DOHH2 (cell line): ENCODE measurements around the gene USPL1.

Experiments used
- H3F3A ChIP-seq: fragments of 200-600 bp; sonication (generic), shearing (Covaris generic); 2 replicates; pipeline ENCODE4 v1.6.0; 2016; ENCODE audit warnings: antibody characterized with exemption, mild to moderate bottlenecking; ENCODE audit not compliant: control insufficient read depth, insufficient read depth
- H3K27ac ChIP-seq: fragments of 200-600 bp; sonication (generic); 2 replicates; pipeline ENCODE4 v1.5.1; 2014; ENCODE audit warnings: low read depth, mild to moderate bottlenecking, low read length, moderate library complexity
- H3K27me3 ChIP-seq: fragments of 200-600 bp; sonication (generic); 2 replicates; pipeline ENCODE4 v1.6.1; 2014; ENCODE audit warnings: mild to moderate bottlenecking, low read length, mixed read lengths; ENCODE audit not compliant: control insufficient read depth
- H3K36me3 ChIP-seq: fragments of 200-600 bp; sonication (generic); 2 replicates; pipeline ENCODE4 v1.6.1; 2014; ENCODE audit warnings: mild to moderate bottlenecking, low read length, moderate library complexity, mixed read lengths; ENCODE audit not compliant: control insufficient read depth
- H3K4me1 ChIP-seq: fragments of 200-600 bp; sonication (generic); 2 replicates; pipeline ENCODE4 v1.6.1; 2014; ENCODE audit warnings: mild to moderate bottlenecking, low read length, mixed read lengths; ENCODE audit not compliant: control insufficient read depth
- H3K4me2 ChIP-seq: fragments of 200-600 bp; sonication (generic); 2 replicates; pipeline ENCODE4 v1.6.0; 2014; ENCODE audit warnings: mild to moderate bottlenecking, low read length, moderate library complexity
- H3K4me3 ChIP-seq: fragments of 200-600 bp; sonication (generic); 2 replicates; pipeline ENCODE4 v1.5.1; 2014; ENCODE audit warnings: mild to moderate bottlenecking, low read length, mixed read lengths
- H3K79me2 ChIP-seq: fragments of 200-600 bp; sonication (generic); 2 replicates; pipeline ENCODE4 v1.6.1; 2014; ENCODE audit warnings: mild to moderate bottlenecking, low read length, mixed read lengths; ENCODE audit not compliant: control insufficient read depth
- H3K9me2 ChIP-seq: fragments of 200-600 bp; sonication (generic); replicated peaks from 2 replicates; pipeline ENCODE4 v1.6.1; 2014; ENCODE audit warnings: mild to moderate bottlenecking, low read length, mixed read lengths; ENCODE audit not compliant: control insufficient read depth
- H3K9me3 ChIP-seq: fragments of 200-600 bp; sonication (generic); 2 replicates; pipeline ENCODE4 v1.6.1; 2014; ENCODE audit warnings: antibody characterized with exemption, low read length, mixed read lengths; ENCODE audit not compliant: control insufficient read depth, insufficient read depth
- H4K20me1 ChIP-seq: fragments of 200-600 bp; sonication (generic); 2 replicates; pipeline ENCODE4 v1.6.0; 2014; ENCODE audit warnings: low read depth, mild to moderate bottlenecking, antibody characterized with exemption, low read length, moderate library complexity; ENCODE audit not compliant: control insufficient read depth, insufficient read depth
- EZH2phosphoT487 ChIP-seq: fragments of 200-600 bp; sonication (generic); IDR thresholded peaks from 2 replicates; pipeline ENCODE4 v1.6.1; 2017; ENCODE audit warnings: borderline replicate concordance, mild to moderate bottlenecking, antibody characterized with exemption, low read length, moderate library complexity, mixed read lengths
- TF ChIP-seq, protein P1 (sequence below): fragments of 200-600 bp; sonication (generic); IDR thresholded peaks from one replicate; pipeline ENCODE4 v1.5.1; 2014; ENCODE audit warnings: antibody characterized with exemption, mild to moderate bottlenecking, low read depth, low read length; ENCODE audit not compliant: poor library complexity, severe bottlenecking

Gene USPL1

DNA sequence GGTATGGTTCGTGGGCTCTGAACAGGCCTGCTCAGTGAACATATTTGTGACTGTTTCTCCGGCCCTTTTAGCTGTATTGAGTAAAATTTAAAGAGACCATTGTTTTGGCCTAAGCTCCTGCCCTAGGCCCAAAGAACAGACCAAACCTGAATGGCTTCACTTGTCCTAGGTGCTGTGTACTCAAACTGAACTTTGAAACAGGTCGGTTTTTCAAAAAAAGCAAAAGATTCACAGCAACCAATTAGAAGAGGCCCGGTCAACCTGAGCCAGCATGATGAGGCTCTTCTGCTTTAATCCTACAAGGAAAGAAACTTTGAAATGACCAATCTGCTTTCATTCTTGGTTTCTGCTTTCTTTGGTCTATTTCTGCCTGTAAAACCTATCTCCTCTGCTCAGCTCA lies 50.6 kb downstream of the USPL1 start:
- Histone ChIP-seq H3F3A (no peaks in the 10 kb centered on the region), H3K79me2 (no peaks in the 10 kb centered on the region), H3K4me3 (no peak overlapping the region), H3K36me3 (no peaks in the 10 kb centered on the region), H3K27ac (no peak overlapping the region), H3K9me3 (no peaks in the 10 kb centered on the region), H4K20me1 (no peaks in the 10 kb centered on the region), H3K27me3 (no peaks in the 10 kb centered on the region), H3K4me2 (no peak overlapping the region), H3K9me2 (no peaks in the 10 kb centered on the region), H3K4me1 (peaks cover 35% of the 10 kb centered on the region)
- TF ChIP-seq, protein P1, sequence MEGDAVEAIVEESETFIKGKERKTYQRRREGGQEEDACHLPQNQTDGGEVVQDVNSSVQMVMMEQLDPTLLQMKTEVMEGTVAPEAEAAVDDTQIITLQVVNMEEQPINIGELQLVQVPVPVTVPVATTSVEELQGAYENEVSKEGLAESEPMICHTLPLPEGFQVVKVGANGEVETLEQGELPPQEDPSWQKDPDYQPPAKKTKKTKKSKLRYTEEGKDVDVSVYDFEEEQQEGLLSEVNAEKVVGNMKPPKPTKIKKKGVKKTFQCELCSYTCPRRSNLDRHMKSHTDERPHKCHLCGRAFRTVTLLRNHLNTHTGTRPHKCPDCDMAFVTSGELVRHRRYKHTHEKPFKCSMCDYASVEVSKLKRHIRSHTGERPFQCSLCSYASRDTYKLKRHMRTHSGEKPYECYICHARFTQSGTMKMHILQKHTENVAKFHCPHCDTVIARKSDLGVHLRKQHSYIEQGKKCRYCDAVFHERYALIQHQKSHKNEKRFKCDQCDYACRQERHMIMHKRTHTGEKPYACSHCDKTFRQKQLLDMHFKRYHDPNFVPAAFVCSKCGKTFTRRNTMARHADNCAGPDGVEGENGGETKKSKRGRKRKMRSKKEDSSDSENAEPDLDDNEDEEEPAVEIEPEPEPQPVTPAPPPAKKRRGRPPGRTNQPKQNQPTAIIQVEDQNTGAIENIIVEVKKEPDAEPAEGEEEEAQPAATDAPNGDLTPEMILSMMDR, result no peak
- no peak for TF ChIP-seq EZH2phosphoT487

DNA sequence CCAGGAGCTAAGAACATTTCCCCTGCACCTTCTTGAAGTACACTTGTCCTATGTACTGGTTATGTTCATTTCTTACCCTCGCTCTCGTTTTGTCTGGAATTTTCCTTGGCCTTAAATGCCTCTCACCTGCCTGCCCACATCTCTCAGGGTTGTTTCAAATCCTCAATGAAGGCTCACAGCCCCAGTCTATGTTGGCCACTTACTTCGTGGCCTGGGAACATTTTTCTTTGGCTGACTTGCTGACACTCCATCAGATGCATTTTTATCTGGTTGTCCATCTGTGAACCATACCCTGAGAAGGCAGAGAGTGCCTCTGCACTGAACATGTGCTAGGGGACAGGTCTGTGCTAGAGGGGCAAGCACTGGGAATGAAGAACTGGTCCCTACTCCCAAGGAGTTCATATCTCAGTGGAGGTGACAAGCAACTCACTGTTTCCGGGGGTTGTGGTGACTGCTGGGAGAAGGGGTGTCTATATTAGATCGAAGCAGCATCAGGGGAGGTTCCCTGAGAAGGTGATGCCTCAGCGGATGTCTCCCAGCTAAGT lies 53.6 kb downstream of the USPL1 start:
- Histone ChIP-seq H3K9me3 (no peaks in the 10 kb centered on the region), H3K4me2 (no peak overlapping the region), H3K4me3 (no peak overlapping the region), H3K36me3 (no peaks in the 10 kb centered on the region), H4K20me1 (no peaks in the 10 kb centered on the region), H3K27ac (no peak overlapping the region), H3F3A (no peaks in the 10 kb centered on the region), H3K9me2 (no peaks in the 10 kb centered on the region), H3K79me2 (no peaks in the 10 kb centered on the region), H3K4me1 (peaks cover 16% of the 10 kb centered on the region), H3K27me3 (no peaks in the 10 kb centered on the region)
- TF ChIP-seq, protein P1, result no peak

DNA sequence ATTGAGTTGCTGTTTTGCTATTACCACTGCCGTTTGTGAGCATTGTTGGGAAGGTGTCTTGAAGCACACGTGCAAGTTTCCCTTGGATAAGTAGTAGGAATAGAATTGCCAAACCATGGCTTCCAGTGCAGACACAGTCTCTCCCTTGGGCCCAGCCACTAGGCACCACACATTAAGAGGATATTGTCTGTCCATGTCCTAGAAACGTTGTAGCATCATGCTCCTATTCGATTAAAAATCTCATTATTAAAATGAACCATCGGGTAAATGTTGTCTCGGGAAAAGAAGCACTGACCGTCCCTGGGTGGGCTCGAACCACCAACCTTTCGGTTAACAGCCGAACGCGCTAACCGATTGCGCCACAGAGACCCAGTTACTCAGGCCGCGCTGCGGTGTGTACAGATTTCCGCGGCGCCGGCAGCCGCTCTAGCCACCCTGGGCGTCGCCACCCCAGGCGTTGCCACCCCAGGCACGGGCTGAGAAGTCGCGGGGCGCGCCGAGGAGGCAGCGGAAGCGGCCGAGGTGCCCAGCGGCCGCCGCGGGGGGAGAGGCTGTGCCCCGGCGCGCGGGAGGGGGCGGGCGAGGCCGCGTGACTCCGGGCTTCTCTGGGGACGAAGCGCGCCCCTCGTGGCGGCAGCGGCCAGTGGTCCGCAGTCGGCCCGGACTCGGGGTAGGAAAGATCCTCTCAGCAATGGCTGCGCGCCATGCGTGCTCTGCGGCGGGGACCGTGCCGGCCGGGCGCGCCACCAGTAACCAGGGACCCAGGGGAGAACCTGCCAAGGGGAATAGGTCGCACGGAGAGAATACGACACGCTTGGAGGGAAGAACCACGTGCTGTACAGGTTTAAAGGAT lies 56.2 kb downstream of the USPL1 start:
- Histone ChIP-seq H3K9me2 (no peaks in the 10 kb centered on the region), H3K79me2 (no peaks in the 10 kb centered on the region), H3K36me3 (no peaks in the 10 kb centered on the region), H3K4me3 (peak overlapping the region; percentile 71), H4K20me1 (no peaks in the 10 kb centered on the region), H3K4me1 (peaks cover 16% of the 10 kb centered on the region), H3K9me3 (no peaks in the 10 kb centered on the region), H3F3A (no peaks in the 10 kb centered on the region), H3K27me3 (0 out of 2 replicates have a peak, but pooled peaks cover 7% of the 10 kb centered on the region), H3K4me2 (peak overlapping the region; percentile 77), H3K27ac (no peak overlapping the region)
- TF ChIP-seq, protein P1, result peak; percentile 76
- no peak for TF ChIP-seq EZH2phosphoT487
